Measurements from ENCODE around the gene GJD3. TPM values are rescaled to one million over a fixed set of nuclear protein-coding genes. Genes with fewer than 3 reads are reported as not detected.

GJD3 gene
- total and polyA plus RNA-seq, 2 donors (not counting 1 experiment from before 2014, with no cell fraction given): not detected

DNA sequence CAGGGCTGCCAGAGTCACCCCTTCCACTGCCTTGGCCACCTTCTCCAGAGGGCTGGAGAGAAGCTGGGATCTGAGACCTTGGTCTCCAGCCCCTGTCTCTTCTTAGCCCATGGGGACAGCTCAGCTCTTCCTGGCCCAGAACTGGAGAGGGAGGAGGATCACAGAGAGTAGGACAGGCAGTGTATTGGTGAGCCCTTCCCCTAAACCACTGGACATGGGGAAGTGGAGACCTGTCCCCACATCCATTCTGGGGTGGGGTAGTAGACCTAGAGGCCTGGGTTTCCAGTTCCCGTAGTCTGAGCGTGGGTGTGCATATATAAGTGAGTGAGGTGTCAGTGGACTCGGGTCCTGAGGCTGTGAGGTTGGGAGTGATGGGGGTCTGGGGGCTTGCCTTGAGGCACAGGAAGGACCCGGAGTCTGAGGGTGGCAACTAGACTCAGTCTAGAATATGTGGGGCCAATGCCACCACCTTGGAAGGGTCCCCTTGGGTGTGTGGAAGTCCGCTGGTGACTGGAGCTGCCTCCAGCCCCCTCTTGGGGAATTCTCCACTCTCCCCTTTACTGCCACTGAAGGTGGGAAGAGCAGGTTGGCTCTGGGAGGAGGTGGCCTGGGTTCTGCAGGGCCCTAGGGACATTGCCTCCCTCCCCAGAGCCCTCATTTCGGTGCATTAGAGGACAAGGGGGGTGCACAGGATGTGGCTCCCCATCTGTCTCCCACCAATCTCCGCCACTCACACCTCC, 19.9 kb downstream of the GJD3 start:
- TF ChIP-seq, protein P1, sequence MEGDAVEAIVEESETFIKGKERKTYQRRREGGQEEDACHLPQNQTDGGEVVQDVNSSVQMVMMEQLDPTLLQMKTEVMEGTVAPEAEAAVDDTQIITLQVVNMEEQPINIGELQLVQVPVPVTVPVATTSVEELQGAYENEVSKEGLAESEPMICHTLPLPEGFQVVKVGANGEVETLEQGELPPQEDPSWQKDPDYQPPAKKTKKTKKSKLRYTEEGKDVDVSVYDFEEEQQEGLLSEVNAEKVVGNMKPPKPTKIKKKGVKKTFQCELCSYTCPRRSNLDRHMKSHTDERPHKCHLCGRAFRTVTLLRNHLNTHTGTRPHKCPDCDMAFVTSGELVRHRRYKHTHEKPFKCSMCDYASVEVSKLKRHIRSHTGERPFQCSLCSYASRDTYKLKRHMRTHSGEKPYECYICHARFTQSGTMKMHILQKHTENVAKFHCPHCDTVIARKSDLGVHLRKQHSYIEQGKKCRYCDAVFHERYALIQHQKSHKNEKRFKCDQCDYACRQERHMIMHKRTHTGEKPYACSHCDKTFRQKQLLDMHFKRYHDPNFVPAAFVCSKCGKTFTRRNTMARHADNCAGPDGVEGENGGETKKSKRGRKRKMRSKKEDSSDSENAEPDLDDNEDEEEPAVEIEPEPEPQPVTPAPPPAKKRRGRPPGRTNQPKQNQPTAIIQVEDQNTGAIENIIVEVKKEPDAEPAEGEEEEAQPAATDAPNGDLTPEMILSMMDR (IDR thresholded peaks at IDR 0.05): no peak
- no peak for TF ChIP-seq EZH2 (IDR thresholded peaks at IDR 0.05; ENCODE audit: borderline replicate concordance, insufficient read depth, low read depth, low read length, poor library complexity, severe bottlenecking)
- Histone ChIP-seq H3K27me3 (replicated peaks in 1 of 4; ENCODE audit: control extremely low read depth in 1 of 4, control insufficient read depth in 3 of 4, insufficient read depth in 4 of 4, low read length in 3 of 4) (no peaks in the 10 kb centered on the region), H3K4me1 (ENCODE audit: control insufficient read depth in 2 of 2, insufficient read depth in 2 of 2, low read length in 2 of 2) (peaks cover 72 to 83% of the 10 kb centered on the region in 2 donors), H3K9ac (ENCODE audit: low read length) (peak overlapping the region; percentile 61), H3K79me2 (ENCODE audit: control insufficient read depth, insufficient read depth, low read length) (peaks cover 69% of the 10 kb centered on the region), H4K20me1 (ENCODE audit: control insufficient read depth, insufficient read depth, low read length, poor library complexity, severe bottlenecking) (peaks cover 39% of the 10 kb centered on the region), H2AFZ (ENCODE audit: insufficient read depth, low read depth, low read length, poor library complexity, severe bottlenecking) (no peak overlapping the region), H3K4me3 (ENCODE audit: control extremely low read depth in 1 of 5, extremely low read depth in 1 of 5, insufficient read depth in 1 of 5, low read depth in 2 of 5, low read length in 4 of 5) (peak overlapping the region; percentile 0 to 55 (median 44)), H3K36me3 (replicated peaks in 1 of 2; ENCODE audit: control extremely low read depth in 1 of 2, control insufficient read depth in 1 of 2, extremely low read depth in 1 of 2, insufficient read depth in 2 of 2, low read length in 1 of 2) (peaks cover 0 to 18% of the 10 kb centered on the region in 2 experiments), H3K9me3 (ENCODE audit: control extremely low read depth in 1 of 3, control insufficient read depth in 2 of 3, insufficient read depth in 1 of 3, low read length in 2 of 3) (no peaks in the 10 kb centered on the region), H3K27ac (ENCODE audit: low read length in 2 of 2) (peak overlapping the region in 1 of 2 donors; percentile 68), H3K4me2 (replicated peaks; ENCODE audit: low read depth, low read length, poor library complexity, severe bottlenecking) (peak overlapping the region; percentile 100)
- ATAC-seq (ENCODE audit: low read depth) (no peak), DNase-seq (no peak)
- Mint-ChIP-seq H3K4me3 (peak overlapping the region; percentile 91), H3K9me3 (ENCODE audit: insufficient read depth) (no peaks in the 10 kb centered on the region), H3K4me1 (peaks cover 84% of the 10 kb centered on the region), H3K27ac (peak overlapping the region; percentile 78), H3K27me3 (no peaks in the 10 kb centered on the region)
- POLR2A ChIA-PET: interaction anchor here (2.0 to 8.4 kb wide), 3 partner anchors 10 to 28 kb away, joined by 6 to 96 read pairs (median 6); no protein-coding TSS in a partner anchor
- intact Hi-C loops (cut with micrococcal nuclease): no loop called here
- 68% methylated on average over 2 of the region's 7 CpGs for WGBS (ENCODE audit: insufficient coverage)
- CTCF ChIA-PET: interaction anchor here (1.4 to 8.3 kb wide), 6 partner anchors 10 to 42 kb away, joined by 4 to 119 read pairs (median 25); no protein-coding TSS in a partner anchor

Measured in B cell (primary cell).